GM12878 (cell line): Measurements from ENCODE around the gene ITCH. TPM values are rescaled to one million over a fixed set of nuclear protein-coding genes. Genes with fewer than 3 reads are reported as not detected.
"Not testable (repeated sequence)": the region's sequence is repeated elsewhere in the genome, so short reads cannot be mapped to it uniquely, and the experiment has no call there.

ENCODE experiments used
- ATAC-seq: fragments of 200-7000 bp; cut with Tn5 transposase; 3 replicates; pipeline ENCODE4 v1.9.1; 2020; ENCODE audit warnings: mild to moderate bottlenecking, moderate library complexity
- BruUV-seq: library from RNA; stranded (reverse); fragments of 400-500 nt; replicated peaks from 2 replicates; lab custom pipeline; 2021; lab: Mats Ljungman, UMichigan
- CTCF ChIA-PET: fragments of 300-600 bp; sonication (Branson Sonifier 250); formaldehyde crosslinking; extraction: SDS; loops from one replicate; lab custom pipeline; 2021; ENCODE audit warnings: inconsistent platforms; lab: Yijun Ruan, JAX
- POLR2A ChIA-PET: fragments of 350-600 bp; formaldehyde crosslinking; extraction: SDS; loops from one replicate; lab custom pipeline; 2021; ENCODE audit warnings: inconsistent platforms; lab: Charles Lee
- RAD21 ChIA-PET: fragments of 300-600 bp; sonication (Branson Sonifier 250); formaldehyde crosslinking; loops from one replicate; lab custom pipeline; 2023; ENCODE audit warnings: antibody characterized with exemption; ENCODE audit not compliant: unreplicated experiment; lab: Charles Lee
- SMC1A ChIA-PET: fragments of 300-600 bp; sonication (Branson Sonifier 250); formaldehyde crosslinking; loops from one replicate; lab custom pipeline; 2023; ENCODE audit not compliant: unreplicated experiment, uncharacterized antibody; lab: Charles Lee
- DNase-seq: peaks from one replicate; pipeline ENCODE4 v3.0.0-alpha.2; 2011; ENCODE audit warnings: low read depth, low spot score
- FAIRE-seq: peaks from 3 replicates; lab custom pipeline; 2011; peaks lifted over from hg19 to GRCh38; lab: Jason Lieb, UNC
- H2AFZ ChIP-seq: 2 replicates; pipeline ENCODE4 v1.6.0; 2011; ENCODE audit warnings: low read depth, low read length, control low read depth; ENCODE audit not compliant: control insufficient read depth
- H3K27ac ChIP-seq: 2 replicates; pipeline ENCODE4 v1.5.1; 2011; ENCODE audit warnings: control low read depth; ENCODE audit not compliant: control insufficient read depth, insufficient read depth
- H3K27me3 ChIP-seq, 2 experiments: replicated peaks in 1 of 2; 2 replicates each; pipeline versions ENCODE4 v1.6.0 to v1.6.1; 2011; ENCODE audit warnings: low read length in 1 of 2; ENCODE audit not compliant: control insufficient read depth in 2 of 2, insufficient read depth in 2 of 2
- H3K36me3 ChIP-seq, 2 experiments: 2 replicates each; pipeline ENCODE4 v1.5.1; 2011; ENCODE audit warnings: low read length in 1 of 2; ENCODE audit not compliant: control insufficient read depth in 2 of 2, insufficient read depth in 2 of 2
- H3K4me1 ChIP-seq: 2 replicates; pipeline ENCODE4 v1.6.1; 2011; ENCODE audit warnings: mild to moderate bottlenecking, low read length, moderate library complexity, mixed read lengths; ENCODE audit not compliant: control insufficient read depth, insufficient read depth
- H3K4me2 ChIP-seq: 2 replicates; pipeline ENCODE4 v1.6.0; 2011; ENCODE audit warnings: control low read depth; ENCODE audit not compliant: control insufficient read depth, insufficient read depth
- H3K4me3 ChIP-seq: fragments of 200-600 bp; sonication (generic); 2 replicates; pipeline ENCODE4 v1.5.1; 2016
- H3K79me2 ChIP-seq: 2 replicates; pipeline ENCODE4 v1.6.0; 2011; ENCODE audit warnings: low read length; ENCODE audit not compliant: control insufficient read depth, insufficient read depth
- H3K9ac ChIP-seq: 2 replicates; pipeline ENCODE4 v1.8.0; 2011; ENCODE audit warnings: low read length, control low read depth, mixed read lengths; ENCODE audit not compliant: control insufficient read depth, insufficient read depth
- H3K9me3 ChIP-seq: replicated peaks from 3 replicates; pipeline ENCODE4 v1.5.1; 2011; ENCODE audit warnings: mild to moderate bottlenecking, low read length; ENCODE audit not compliant: control insufficient read depth, insufficient read depth
- H4K20me1 ChIP-seq: 2 replicates; pipeline ENCODE4 v1.6.0; 2011; ENCODE audit not compliant: control insufficient read depth, insufficient read depth
- BACH1 ChIP-seq: fragments of 450-650 bp; IDR thresholded peaks from 2 replicates; pipeline ENCODE4 v1.6.1; 2017; ENCODE audit warnings: mild to moderate bottlenecking, borderline replicate concordance
- SMARCA5 ChIP-seq: fragments of 450-650 bp; IDR thresholded peaks from 2 replicates; pipeline ENCODE4 v1.6.1; 2017; ENCODE audit warnings: mild to moderate bottlenecking
- ZNF217 ChIP-seq: fragments of 450-650 bp; IDR thresholded peaks from 2 replicates; pipeline ENCODE4 v1.6.1; 2017; ENCODE audit warnings: antibody characterized with exemption, mild to moderate bottlenecking
- WGBS: methylation state at CpG from one replicate; pipeline ENCODE4 v1.1.6; 2016; ENCODE audit warnings: low lambda C conversion rate; ENCODE audit not compliant: insufficient replicate concordance, insufficient coverage; ENCODE audit errors: missing lambda C conversion rate; 5-methylcytosine and 5-hydroxymethylcytosine counted together
- in situ Hi-C: fragments of 300-500 bp; cut with MboI; formaldehyde crosslinking; loops from 9 replicates; pipeline ENCODE4 v1.14.3; 2018; ENCODE audit warnings: mixed read lengths
- intact Hi-C: fragments of 100-400 bp; cut with micrococcal nuclease; formaldehyde crosslinking; loops from one replicate; pipeline ENCODE4 v1.14.2; 2022; ENCODE audit not compliant: unreplicated experiment
- polyA plus RNA-seq, 11 experiments: library from polyadenylated mRNA; depleted of rRNA in 4 of 11; unstranded in 6 of 11; stranded (reverse) in 5 of 11; fragments of >200 nt; fragmentation: Nextera tagmentation in 4 of 11; fragmentation: Illumina TruSeq in 1 of 11; extraction: Ambion mirVana in 4 of 11; extraction: Trizol in 1 of 11; gene quantifications; 1 replicate in 1 of 11; 2 replicates in 10 of 11; pipeline versions ENCODE4 v1.2.1 to v1.2.3, GENCODE V29; 2011 to 2016; ENCODE audit warnings: inconsistent platforms in 2 of 11, missing spikeins in 2 of 11, low read depth in 1 of 11
- total RNA-seq, 4 experiments: library from RNA; depleted of rRNA in 3 of 4; stranded (reverse); fragments of >200 nt in 3 of 4; fragmentation: Illumina TruSeq in 1 of 4; extraction: Trizol in 1 of 4; gene quantifications; 2 replicates each; pipeline versions ENCODE4 v1.2.1 to v1.2.3, GENCODE V29; 2013 to 2021
- TF ChIP-seq, protein P1 (sequence below): IDR thresholded peaks from 2 replicates; pipeline ENCODE4 v1.6.1; 2012; ENCODE audit warnings: improper control_type of control experiment, low read depth, low read length; ENCODE audit not compliant: insufficient replicate concordance
- TF ChIP-seq, protein P2 (sequence below): fragments of 450-650 bp; IDR thresholded peaks from 2 replicates; pipeline ENCODE4 v1.6.1; 2014; ENCODE audit warnings: mild to moderate bottlenecking

The ITCH gene
- total and polyA plus RNA-seq, 10 of the 15 experiments (the other 5 are each of a cell fraction or from before 2014, with no cell fraction given), result 7.5 to 46.1 (median 21.5) TPM

DNA sequence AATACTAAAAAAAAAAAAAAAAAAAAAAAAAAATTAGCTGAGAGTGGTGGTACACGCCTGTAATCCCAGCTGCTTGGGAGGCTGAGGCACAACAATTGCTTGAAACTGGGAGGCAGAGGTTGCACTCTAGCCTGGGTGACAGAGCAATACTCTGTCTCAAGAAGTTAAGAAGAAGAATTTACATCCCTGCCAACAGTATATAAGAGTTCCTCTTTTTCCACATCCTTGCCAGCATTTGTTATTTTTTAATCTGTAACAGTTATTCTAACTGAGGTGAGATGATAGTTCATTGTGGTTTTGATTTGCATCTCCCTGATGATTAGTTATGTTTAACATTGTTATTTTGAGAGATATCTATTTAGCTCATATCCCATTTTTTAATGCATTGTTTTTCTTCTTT, 132.8 kb downstream of the ITCH start (continued):
- TF ChIP-seq, protein P1, sequence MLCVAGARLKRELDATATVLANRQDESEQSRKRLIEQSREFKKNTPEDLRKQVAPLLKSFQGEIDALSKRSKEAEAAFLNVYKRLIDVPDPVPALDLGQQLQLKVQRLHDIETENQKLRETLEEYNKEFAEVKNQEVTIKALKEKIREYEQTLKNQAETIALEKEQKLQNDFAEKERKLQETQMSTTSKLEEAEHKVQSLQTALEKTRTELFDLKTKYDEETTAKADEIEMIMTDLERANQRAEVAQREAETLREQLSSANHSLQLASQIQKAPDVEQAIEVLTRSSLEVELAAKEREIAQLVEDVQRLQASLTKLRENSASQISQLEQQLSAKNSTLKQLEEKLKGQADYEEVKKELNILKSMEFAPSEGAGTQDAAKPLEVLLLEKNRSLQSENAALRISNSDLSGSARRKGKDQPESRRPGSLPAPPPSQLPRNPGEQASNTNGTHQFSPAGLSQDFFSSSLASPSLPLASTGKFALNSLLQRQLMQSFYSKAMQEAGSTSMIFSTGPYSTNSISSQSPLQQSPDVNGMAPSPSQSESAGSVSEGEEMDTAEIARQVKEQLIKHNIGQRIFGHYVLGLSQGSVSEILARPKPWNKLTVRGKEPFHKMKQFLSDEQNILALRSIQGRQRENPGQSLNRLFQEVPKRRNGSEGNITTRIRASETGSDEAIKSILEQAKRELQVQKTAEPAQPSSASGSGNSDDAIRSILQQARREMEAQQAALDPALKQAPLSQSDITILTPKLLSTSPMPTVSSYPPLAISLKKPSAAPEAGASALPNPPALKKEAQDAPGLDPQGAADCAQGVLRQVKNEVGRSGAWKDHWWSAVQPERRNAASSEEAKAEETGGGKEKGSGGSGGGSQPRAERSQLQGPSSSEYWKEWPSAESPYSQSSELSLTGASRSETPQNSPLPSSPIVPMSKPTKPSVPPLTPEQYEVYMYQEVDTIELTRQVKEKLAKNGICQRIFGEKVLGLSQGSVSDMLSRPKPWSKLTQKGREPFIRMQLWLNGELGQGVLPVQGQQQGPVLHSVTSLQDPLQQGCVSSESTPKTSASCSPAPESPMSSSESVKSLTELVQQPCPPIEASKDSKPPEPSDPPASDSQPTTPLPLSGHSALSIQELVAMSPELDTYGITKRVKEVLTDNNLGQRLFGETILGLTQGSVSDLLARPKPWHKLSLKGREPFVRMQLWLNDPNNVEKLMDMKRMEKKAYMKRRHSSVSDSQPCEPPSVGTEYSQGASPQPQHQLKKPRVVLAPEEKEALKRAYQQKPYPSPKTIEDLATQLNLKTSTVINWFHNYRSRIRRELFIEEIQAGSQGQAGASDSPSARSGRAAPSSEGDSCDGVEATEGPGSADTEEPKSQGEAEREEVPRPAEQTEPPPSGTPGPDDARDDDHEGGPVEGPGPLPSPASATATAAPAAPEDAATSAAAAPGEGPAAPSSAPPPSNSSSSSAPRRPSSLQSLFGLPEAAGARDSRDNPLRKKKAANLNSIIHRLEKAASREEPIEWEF, result no peak
- TF ChIP-seq SMARCA5 (no peak), ZNF217 (no peak), BACH1 (no peak)
- TF ChIP-seq, protein P2, sequence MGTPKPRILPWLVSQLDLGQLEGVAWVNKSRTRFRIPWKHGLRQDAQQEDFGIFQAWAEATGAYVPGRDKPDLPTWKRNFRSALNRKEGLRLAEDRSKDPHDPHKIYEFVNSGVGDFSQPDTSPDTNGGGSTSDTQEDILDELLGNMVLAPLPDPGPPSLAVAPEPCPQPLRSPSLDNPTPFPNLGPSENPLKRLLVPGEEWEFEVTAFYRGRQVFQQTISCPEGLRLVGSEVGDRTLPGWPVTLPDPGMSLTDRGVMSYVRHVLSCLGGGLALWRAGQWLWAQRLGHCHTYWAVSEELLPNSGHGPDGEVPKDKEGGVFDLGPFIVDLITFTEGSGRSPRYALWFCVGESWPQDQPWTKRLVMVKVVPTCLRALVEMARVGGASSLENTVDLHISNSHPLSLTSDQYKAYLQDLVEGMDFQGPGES, result no peak

DNA sequence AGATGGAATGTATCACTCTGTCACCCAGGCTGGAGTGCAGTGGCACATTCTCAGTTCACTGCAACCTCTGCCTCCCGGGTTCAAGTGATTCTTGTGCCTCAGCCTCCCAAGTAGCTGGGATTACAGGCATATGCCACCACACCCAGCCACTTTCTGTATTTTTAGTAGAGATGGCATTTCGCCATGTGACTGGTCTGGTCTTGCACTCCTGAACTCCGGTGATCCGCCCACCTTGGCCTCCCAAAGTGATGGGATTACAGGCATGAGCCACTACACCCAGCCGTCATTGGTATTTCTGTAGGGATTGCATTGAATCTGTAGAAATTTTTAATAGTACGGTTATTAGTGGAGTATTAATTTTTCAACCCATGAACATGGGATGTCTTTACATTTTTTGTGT, 134.5 kb downstream of the ITCH start:
- POLR2A ChIA-PET, H2AFZ ChIP-seq, H3K27ac ChIP-seq, intact Hi-C loops, in situ Hi-C loops, H3K9me3 ChIP-seq, FAIRE-seq, H3K79me2 ChIP-seq, H3K27me3 ChIP-seq, H4K20me1 ChIP-seq, BruUV-seq, H3K36me3 ChIP-seq, DNase-seq, H3K4me1 ChIP-seq, H3K9ac ChIP-seq, H3K4me3 ChIP-seq, ATAC-seq, SMC1A ChIA-PET, CTCF ChIA-PET, RAD21 ChIA-PET, H3K4me2 ChIP-seq: not testable (repeated sequence)
- 98% methylated on average over 6 of the region's 6 CpGs for WGBS
